HG03097 (cell line): ENCODE measurements around the gene RNF145.
"Not testable (repeated sequence)": the region's sequence is repeated elsewhere in the genome, so short reads cannot be mapped to it uniquely, and the experiment has no call there.

Experiments
- ATAC-seq: cut with Tn5 transposase; IDR thresholded peaks from one replicate; pipeline ENCODE4 v1.9.1; 2021; ENCODE audit not compliant: unreplicated experiment, low FRiP score

Gene RNF145, protein sequence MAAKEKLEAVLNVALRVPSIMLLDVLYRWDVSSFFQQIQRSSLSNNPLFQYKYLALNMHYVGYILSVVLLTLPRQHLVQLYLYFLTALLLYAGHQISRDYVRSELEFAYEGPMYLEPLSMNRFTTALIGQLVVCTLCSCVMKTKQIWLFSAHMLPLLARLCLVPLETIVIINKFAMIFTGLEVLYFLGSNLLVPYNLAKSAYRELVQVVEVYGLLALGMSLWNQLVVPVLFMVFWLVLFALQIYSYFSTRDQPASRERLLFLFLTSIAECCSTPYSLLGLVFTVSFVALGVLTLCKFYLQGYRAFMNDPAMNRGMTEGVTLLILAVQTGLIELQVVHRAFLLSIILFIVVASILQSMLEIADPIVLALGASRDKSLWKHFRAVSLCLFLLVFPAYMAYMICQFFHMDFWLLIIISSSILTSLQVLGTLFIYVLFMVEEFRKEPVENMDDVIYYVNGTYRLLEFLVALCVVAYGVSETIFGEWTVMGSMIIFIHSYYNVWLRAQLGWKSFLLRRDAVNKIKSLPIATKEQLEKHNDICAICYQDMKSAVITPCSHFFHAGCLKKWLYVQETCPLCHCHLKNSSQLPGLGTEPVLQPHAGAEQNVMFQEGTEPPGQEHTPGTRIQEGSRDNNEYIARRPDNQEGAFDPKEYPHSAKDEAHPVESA

DNA sequence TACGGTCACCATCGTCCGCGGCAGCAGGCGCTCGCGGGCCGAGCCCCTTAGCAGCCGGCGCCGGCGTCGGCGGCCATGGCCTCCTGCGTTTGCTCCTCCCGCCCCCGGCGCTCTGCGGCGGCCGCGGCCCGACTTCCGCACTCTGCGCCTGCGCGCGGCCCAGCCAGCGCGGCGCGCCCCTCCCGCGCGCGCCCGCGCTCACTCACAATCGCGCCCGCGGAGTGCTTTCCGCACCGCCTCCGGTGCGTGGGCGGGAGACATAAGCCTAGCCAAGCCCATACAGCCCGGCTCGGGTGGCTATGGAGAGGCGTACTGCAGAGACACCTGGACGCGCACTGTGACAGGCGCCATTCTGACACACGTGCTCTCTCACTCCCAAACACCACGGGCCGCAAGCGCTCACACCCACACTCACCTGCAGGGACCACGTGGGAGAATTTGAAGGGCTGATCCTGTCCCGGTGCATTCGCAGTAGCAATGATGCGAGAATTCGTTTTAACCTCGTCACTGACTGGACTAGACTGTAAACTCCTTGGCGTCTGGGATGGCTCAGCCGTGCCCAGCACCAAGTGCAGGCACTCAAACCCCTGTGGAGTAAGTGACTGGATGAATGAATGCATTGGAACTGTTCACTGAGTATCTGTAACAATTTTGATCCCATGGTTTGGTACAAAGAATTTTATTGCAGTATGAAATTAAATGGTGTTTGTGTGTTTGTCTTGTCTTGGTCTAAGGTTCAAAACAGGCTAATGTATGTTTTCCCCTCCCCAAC, at the start of gene RNF145:
RNF145 (minus strand) TSS at position 116 of the 772 bp plus-strand sequence. CDS start 5,936 bp downstream, outside the sequence.
- ATAC-seq = peak; percentile 59

DNA sequence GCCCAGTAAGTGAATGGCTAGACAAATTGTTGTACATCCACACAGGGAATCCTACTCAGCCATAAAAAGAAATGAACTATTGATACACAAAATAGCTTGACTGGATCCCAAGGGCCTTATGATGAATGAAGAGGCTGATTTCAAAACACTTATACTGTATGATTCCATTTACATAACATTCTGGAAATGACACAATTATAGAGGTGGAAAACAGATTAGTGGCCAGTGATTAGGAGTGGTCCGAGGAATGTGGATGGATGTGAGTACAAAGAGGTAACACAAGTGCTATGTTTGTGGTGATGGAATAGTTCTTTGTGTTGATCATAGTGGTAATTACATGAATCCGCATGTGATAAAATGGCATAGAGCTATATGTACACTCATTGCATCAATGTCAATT, 49.0 kb upstream of the RNF145 start:
- ATAC-seq = no peak

DNA sequence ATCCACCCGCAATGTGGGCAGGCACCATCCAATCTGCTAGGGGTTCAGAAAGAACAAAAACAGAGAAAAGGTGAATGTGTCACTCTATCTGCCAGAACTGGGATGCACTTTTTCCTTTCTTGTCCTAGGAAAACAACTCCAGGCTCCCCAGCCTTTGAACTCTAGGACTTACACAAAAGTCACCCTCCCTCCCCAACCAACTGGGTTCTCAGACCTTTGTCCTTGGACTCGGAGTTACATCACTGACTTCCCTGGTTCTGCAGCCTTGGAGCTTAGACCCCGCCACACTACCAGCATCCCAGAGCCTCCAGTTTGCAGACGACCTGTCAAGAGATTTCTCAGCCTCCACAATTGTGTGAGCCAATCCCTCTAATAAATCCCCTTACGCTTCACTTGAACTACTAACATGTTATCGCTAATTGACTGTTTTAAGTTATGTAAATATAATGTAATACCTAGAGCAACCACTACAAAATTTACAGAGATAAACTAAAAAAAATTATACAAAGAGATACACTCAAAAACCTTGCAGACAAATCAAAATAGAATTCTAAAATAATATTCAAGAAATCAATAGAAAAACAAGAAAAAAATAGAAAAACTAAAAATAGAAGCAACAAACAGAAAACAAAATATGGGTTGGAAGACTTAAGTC, 48.4 kb upstream of the RNF145 start:
- ATAC-seq = no peak

DNA sequence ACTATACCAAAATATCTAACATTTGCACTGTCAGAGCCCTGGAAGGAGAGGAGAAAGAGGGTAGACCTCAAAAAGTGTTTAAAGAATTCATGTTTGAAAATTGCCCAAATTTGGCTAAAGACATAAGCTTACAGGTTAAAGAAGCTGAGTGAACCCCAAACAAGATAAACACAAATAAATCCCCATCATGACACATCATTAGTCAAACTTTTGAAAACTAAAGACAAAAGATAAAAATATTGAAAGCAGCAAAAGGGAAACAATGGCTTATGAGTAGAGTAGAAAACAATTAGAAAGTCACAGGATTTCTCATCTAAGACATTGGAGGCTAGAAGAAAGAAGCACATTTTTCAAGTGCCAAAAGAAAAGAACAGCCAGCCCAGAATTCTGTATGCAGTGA, 47.7 kb upstream of the RNF145 start:
- no peak for ATAC-seq

DNA sequence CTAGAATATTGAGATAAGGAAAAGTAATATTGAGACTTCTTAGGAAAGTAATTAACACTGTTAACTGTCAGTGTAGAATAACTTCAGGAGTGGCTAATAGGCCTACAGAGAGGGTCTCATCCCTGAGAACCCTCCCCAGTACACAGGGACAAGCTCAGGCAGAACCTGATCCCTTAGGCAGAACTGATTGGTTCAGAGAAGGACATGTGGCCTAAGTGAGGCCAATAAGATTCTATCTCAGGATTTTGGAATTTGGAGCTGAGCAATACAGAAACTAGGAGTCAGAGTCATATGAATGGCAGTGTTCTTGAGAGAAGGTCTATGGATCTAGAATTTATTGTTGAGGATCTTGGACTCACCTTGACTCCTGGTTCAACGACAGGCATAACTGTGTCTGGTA, 42.8 kb upstream of the RNF145 start:
- no peak for ATAC-seq

DNA sequence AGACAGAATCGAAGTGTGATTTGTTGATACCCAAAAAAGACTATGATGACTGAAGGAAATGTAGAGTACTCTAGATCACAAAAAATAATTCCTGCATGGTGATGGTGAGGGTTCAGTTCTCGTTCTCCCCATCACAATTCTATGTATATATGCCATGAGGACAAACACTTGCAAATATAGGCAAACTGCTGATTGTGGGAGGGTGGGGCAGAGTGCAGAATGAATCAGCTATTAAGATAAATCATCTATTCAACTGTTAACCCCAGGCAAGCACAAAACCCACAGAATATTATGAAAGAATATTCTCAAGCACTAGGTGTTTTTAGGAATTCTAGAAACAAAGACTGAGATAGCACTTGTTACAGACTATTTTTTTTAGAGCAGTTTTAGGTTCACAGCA, 39.8 kb upstream of the RNF145 start:
- no peak for ATAC-seq

DNA sequence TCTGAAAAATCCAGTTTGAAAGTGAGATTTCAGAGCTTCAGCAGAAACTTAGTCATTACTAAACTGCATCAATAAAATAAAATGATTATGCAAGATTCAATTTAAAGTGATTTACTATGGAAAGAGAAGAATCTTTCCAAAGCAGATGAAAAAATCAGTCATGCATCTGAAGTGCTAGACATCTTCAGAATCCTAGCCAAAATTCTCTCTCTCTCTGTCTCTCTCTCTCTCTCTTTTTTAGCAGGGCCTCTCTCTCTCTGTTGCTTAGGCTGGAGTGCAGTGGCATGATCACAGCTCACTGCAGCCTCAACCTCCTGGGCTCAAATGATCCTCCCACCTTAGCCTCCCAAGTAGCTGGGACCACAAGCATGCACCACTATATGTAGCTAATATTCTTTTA, 35.5 kb upstream of the RNF145 start:
- ATAC-seq = no peak

DNA sequence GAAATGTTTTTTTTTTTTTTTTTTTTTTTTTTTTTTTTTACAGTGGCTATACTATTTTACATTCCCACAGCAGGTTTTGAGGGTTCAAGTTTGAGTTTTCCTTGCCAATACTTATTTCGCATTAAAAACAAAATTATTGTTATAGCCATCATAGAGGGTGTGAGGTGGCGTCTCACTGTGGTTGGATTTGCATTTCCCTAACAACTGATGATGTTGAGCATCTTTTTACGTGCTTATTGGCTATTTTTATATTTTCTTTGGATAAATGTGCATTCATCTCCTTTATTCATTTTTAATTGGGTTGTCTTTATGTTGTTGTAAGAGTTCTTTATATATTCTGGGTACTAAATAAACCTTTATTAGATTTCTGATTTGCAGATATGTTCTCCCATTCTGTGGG, 34.8 kb upstream of the RNF145 start:
- no peak for ATAC-seq

DNA sequence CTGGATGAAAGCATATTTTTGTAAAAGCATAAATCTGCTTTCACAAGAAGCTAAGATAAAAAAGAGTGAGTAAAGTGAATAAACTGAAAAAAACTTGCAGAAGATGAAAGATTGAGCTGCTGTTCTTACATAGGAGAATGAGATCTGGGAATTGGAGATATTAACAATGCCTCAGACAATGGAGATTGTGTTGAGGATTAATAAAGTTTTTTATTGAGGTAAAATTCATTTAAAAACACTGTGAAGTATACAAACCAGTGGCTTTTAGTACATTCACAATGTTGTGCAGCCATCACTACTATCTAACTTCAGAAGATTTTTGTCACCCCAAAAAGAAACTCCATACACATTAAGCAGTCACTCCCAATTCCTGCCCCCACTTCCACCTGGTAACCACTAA, 34.0 kb upstream of the RNF145 start:
- ATAC-seq = no peak

DNA sequence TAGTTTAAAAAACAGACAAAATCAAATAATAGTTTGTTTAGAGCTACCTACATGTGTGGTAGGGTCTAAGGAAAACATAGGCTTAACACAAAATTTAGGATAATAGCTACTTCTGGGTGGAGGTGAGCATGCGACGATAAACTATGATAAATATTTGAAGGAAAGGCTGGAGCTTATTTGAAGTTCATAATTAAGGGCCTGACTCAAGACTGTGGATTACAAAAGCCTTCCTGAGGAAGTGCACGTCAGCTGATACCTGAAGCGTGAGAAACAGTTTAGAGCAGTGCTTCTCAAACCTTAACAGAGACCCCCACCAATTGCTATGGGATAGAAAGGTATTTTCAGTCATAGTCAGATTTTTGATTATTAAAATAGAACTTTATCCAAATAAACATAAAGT, 33.3 kb upstream of the RNF145 start:
- no peak for ATAC-seq

DNA sequence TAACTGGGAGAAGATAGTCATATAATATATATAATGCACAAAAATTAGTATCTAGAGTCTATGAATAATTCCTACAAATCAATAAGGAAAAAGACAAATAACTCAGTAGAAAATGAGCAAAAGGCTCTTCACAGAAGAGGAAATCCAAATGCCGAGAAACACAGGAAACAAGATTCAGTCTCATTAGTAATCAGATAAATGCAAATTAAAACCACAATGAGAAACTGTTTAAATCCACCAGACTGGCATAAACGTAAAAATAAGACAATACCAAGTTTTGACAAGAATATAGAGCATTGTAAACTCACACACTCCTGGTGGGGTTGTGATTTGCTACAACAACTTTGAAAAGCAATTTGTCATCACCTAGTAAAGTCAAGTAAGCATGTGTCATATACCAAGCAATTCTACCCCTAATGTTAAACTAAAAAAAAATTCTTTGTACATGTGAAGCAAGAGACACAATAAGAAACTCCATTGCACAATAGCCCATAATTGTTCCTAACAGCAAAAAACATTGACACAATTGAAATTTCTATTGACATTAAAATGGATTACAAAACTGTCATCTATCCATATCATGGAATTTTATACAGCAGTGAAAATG, 32.7 kb upstream of the RNF145 start:
- ATAC-seq = no peak

DNA sequence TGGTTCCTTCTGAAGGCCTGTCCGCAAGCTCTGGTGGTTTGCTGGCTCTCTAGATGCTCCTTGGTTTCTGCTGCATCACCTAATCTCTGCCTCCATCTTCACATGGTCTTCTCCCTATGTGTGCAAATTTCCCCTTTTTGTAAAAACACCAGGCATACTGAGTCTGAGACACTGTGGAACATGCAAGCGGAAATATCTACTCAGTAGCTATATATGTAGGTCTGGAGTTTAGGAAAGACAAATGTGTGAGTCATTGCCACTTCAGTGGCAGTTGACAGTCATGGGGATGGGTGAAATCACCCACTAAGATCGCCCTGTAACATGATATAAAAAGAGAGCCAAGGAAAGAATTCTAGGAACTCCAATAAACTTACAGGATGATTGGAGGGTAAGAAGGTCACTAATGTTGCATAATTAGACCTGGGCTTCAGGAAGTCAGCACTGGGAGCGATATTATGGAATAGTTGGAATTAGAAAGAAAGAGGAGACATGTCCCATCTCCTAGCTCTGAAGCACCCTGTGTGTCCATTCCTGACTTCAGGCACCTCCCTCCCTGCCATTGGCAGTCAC, 31.0 kb upstream of the RNF145 start:
- ATAC-seq = no peak

DNA sequence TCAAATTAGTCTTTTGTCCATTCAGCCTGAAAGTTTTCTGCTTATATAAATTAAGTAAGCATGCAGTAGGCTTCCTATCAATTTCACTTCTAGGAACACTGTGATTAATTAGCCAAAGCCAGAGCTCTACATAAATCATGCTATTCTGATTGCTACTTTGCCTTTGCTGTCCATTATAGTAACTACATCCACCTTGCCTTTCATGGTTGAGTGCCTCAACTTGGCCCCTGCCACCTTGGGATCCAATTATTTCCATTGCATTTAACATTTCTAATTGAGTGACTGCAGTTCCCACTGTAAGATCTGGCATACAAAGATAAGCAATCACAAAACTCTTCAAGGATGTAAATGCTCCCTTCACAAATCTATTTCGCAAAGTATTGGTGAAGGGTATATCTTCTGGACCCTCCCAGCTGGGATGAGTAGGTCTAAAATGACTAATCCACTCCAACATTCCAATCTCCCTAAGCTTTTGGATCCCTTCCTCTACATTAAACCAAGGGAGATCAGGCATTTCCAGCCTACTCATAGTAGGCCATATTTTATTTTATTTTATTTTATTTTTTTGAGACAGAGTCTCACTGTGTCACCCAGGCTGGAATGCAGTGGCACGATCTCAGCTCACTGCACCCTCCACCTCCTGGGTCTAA, 26.6 kb upstream of the RNF145 start:
- ATAC-seq = not testable (repeated sequence)

DNA sequence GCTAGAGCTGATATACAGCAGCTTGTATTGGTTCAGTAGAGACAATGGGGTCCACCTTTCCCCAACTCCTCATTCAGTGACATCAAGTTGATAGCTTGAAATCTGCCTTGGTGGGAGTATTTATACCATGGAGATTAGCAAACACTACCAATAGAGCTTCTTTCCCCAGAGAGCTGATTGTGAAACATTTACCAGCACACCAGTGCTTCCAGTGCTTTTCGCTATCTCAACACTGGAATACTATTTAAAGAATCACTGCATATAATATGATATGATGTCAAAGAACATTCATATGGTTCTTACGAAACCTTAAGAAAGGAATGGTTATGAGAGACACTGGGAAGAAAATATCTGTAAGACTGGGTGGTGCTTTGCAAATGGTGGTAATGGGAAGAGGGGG, 21.8 kb upstream of the RNF145 start:
- ATAC-seq = no peak

DNA sequence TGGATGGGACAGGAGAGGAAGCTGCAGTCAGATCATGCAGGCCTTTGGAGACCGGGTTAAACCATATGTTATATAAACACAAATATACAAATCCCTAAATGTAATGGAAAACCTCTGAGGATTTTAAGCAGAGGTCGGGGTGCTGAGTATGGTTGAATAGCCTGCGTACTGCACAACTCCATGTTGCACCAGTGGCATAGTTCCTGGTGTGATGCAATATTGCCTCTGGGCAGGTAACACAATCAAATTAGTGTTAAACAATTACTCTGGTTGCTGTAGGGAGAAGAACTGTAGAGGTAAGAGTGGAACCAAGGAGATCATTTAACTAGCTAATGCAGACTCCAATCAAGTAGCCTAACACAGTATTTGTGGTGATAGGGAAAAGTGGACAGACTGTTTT, 21.3 kb upstream of the RNF145 start:
- ATAC-seq = no peak

DNA sequence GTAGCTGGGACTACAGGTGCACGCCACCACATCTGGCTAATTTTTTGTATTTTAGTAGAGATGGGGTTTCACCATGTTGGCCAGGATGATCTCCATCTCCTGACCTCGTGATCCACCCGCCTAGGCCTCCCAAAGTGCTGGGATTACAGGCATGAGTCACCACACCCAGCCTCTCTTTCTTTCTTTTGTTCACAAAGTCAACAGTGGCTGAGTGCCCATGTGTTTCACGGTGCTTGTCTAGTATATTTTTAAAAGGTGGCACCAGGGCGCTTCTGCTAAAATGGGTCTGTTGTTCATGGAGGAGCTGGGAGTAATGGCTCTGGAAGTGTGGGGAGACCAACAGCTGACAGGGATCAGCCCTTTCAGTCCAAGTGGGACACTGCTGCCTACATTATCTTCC, 18.7 kb upstream of the RNF145 start:
- not testable (repeated sequence) for ATAC-seq

DNA sequence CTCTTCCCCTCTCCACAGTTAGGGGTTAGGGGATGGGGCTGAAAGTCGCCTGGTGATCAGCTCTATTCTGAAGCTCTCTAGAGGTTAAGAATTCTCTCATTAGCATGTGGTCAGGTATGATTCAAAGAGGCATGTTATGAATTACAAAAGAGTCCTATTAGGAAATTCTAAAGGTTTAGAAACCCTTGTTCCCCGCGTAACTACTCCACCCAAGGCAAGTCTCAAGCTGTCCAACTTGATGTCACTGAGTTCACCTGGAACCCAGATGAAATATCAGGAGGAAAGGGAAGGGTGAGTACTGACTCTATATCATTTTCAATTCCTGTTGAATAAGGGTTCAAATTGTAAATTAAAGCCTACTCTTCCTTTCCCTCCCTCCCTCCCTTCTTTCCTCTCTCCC, 18.1 kb upstream of the RNF145 start:
- no peak for ATAC-seq

DNA sequence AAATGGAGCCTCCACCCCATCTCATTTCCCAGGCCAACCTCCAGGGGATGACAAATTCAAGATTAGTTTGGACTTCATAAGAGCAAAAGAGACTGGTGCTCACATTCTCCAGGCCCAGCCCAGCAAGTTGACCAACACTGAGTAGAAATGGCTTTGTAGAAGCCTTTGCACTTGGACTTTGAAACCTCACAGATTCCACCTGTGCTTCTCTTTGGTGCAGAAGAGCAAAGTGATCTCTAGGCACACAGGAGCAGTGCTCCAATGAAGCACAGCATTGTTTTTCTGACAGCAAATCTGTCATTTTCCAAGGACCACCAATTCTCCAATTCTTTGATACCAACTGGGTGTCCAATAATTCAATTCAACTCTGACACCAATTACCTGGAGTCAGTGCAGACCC, 17.1 kb upstream of the RNF145 start:
- ATAC-seq = no peak

DNA sequence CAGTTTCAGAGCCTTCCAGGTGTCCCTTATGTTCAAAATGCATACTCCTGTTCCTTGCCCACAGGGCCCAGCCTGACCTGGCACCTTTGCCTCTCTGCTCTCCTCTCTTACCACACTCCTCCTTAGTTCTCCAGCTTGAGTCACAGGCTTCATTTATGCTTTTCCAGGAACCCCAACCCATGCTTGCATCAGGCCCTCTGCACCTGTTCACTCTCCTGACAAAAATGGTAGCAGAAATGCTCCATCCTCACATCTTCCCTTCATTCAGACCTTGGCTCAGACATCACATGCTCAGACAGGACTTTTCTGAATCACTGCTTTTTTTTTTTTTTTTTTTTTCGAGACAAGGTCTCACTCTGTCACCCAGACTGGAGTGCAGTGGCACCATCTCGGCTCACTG, 15.1 kb upstream of the RNF145 start:
- ATAC-seq = no peak

DNA sequence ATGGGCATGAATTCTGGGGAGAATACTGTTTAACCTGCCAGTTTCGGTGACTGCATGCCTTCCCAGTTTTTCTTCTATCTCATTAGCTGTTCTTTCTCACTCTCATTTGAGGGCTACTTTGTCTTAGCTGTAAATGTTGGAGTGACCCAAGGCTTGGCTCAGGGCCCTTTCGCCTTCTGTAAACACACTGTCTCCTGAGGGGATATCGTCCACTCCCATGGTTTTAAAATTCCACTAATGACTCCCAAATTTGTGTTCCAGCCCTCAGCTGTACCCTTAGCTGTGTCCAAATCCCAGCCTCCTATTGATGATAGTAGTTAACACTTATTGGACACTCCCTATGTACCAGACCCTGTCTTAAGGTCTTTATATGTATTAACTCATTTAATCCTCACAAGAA, 14.1 kb upstream of the RNF145 start:
- no peak for ATAC-seq
